K562 (cell line): ENCODE measurements around the gene ARPC1A. TPM values are rescaled to one million over a fixed set of nuclear protein-coding genes. Genes with fewer than 3 reads are reported as not detected.
A peak's percentile ranks its signal among the peaks of the same experiment; 100 is the strongest.

ENCODE experiments used
- BRF2 ChIP-seq: IDR thresholded peaks from 3 replicates; pipeline ENCODE4 v1.6.1; 2011; ENCODE audit warnings: borderline replicate concordance, mild to moderate bottlenecking; ENCODE audit not compliant: insufficient read length, insufficient read depth
- CHCHD3 ChIP-seq: fragments of 250-450 bp; sonication (Bioruptor Pico); IDR thresholded peaks from 2 replicates; pipeline ENCODE4 v2.1.2; 2022; ENCODE audit warnings: mild to moderate bottlenecking
- CREM ChIP-seq: IDR thresholded peaks from 2 replicates; pipeline ENCODE4 v1.6.1; 2014; ENCODE audit warnings: antibody characterized with exemption, low read depth
- DIDO1 ChIP-seq: fragments of 450-650 bp; IDR thresholded peaks from 2 replicates; pipeline ENCODE4 v1.6.1; 2016; ENCODE audit warnings: low read depth, missing biosample characterization, missing genetic modification characterization
- E2F3 ChIP-seq: fragments of 250-450 bp; sonication (Bioruptor Pico); IDR thresholded peaks from 2 replicates; pipeline ENCODE4 v1.4.0; 2020; ENCODE audit warnings: mild to moderate bottlenecking
- FOXP4 ChIP-seq: sonication (generic); formaldehyde crosslinking; IDR thresholded peaks from 2 replicates; pipeline ENCODE4 v1.8.0; 2022; ENCODE audit warnings: mild to moderate bottlenecking, missing genetic modification reagents, borderline replicate concordance
- HLTF ChIP-seq: fragments of 450-650 bp; IDR thresholded peaks from 2 replicates; pipeline ENCODE4 v1.6.1; 2016
- L3MBTL2 ChIP-seq: fragments of 450-650 bp; IDR thresholded peaks from 2 replicates; pipeline ENCODE4 v1.6.1; 2016; ENCODE audit warnings: mild to moderate bottlenecking, moderate library complexity
- LCOR ChIP-seq: sonication (generic); formaldehyde crosslinking; IDR thresholded peaks from 2 replicates; pipeline ENCODE4 v1.8.0; 2022; ENCODE audit warnings: mild to moderate bottlenecking, missing genetic modification reagents
- MEF2A ChIP-seq: IDR thresholded peaks from 2 replicates; pipeline ENCODE4 v1.6.1; 2011; ENCODE audit warnings: low read depth, mild to moderate bottlenecking, low read length, moderate library complexity; ENCODE audit not compliant: control insufficient read depth
- NRF1 ChIP-seq, 2 experiments: fragments of 450-650 bp; IDR thresholded peaks in 1 of 2; conservative IDR thresholded peaks in 1 of 2; 2 replicates each; pipeline ENCODE4 v1.6.1; 2014; ENCODE audit warnings: mild to moderate bottlenecking in 2 of 2
- SAFB2 ChIP-seq: fragments of 200-400 bp; formaldehyde crosslinking; IDR thresholded peaks from 2 replicates; pipeline ENCODE4 v1.6.1; 2018; ENCODE audit warnings: borderline replicate concordance, low read length, low read depth, moderate library complexity; ENCODE audit not compliant: severe bottlenecking
- SMAD4 ChIP-seq: fragments of 250-450 bp; sonication (Bioruptor Pico); conservative IDR thresholded peaks from 2 replicates; pipeline ENCODE4 v1.8.0; 2021; ENCODE audit warnings: inconsistent platforms, mild to moderate bottlenecking, moderate library complexity
- STAT5B ChIP-seq: fragments of 250-450 bp; sonication (Bioruptor Pico); IDR thresholded peaks from 2 replicates; pipeline ENCODE4 v1.8.0; 2021; ENCODE audit warnings: mild to moderate bottlenecking, inconsistent platforms
- TEAD2 ChIP-seq: fragments of 450-650 bp; IDR thresholded peaks from 2 replicates; pipeline ENCODE4 v1.6.1; 2016; ENCODE audit warnings: missing genetic modification characterization, control low read depth, missing compliant biosample characterization
- THRAP3 ChIP-seq: fragments of 450-650 bp; IDR thresholded peaks from 2 replicates; pipeline ENCODE4 v1.6.1; 2016; ENCODE audit warnings: mild to moderate bottlenecking, inconsistent platforms, borderline replicate concordance
- THRB ChIP-seq: fragments of 450-650 bp; formaldehyde crosslinking; conservative IDR thresholded peaks from 2 replicates; pipeline ENCODE4 v1.4.0; 2022; ENCODE audit warnings: mild to moderate bottlenecking, missing genetic modification characterization
- TRIM25 ChIP-seq: fragments of 450-650 bp; IDR thresholded peaks from 2 replicates; pipeline ENCODE4 v1.7.0; 2016; ENCODE audit warnings: borderline replicate concordance
- UBTF ChIP-seq, 2 experiments: IDR thresholded peaks; 2 replicates each; pipeline ENCODE4 v1.6.1; 2012; ENCODE audit warnings: improper control_type of control experiment in 2 of 2, low read depth in 2 of 2, low read length in 2 of 2, borderline replicate concordance in 1 of 2
- ZNF146 ChIP-seq: IDR thresholded peaks from one replicate; pipeline ENCODE4 v1.6.1; 2018; ENCODE audit warnings: missing compliant biosample characterization; ENCODE audit not compliant: unreplicated experiment
- ZSCAN32 ChIP-seq: fragments of 450-650 bp; formaldehyde crosslinking; IDR thresholded peaks from 2 replicates; pipeline ENCODE4 v1.4.0; 2020; ENCODE audit warnings: mild to moderate bottlenecking, moderate library complexity
- polyA plus RNA-seq, 8 experiments: library from polyadenylated mRNA; depleted of rRNA in 4 of 8; stranded (reverse) in 5 of 8; unstranded in 3 of 8; fragments of >200 nt; fragmentation: Nextera tagmentation in 2 of 8; fragmentation: Illumina TruSeq in 1 of 8; extraction: Ambion mirVana in 2 of 8; extraction: Trizol in 1 of 8; gene quantifications; 2 replicates each; pipeline versions ENCODE4 v1.2.1 to v1.2.3, GENCODE V29; 2011 to 2014; ENCODE audit warnings: inconsistent platforms in 1 of 8, missing spikeins in 1 of 8
- total RNA-seq, 7 experiments: library from RNA; depleted of rRNA in 6 of 7; stranded (reverse); fragments of >200 nt in 6 of 7; fragmentation: Illumina TruSeq in 2 of 7; extraction: Trizol in 2 of 7; gene quantifications; 2 replicates each; pipeline versions ENCODE4 v1.2.1 to v1.2.3, GENCODE V29; 2011 to 2021; ENCODE audit warnings: low replicate concordance in 1 of 7

The ARPC1A gene
- total and polyA plus RNA-seq, 9 of the 15 experiments (the other 6 are each of a cell fraction or from before 2014, with no cell fraction given), result 39.5 to 151 (median 86.1) TPM

- TF ChIP-seq MEF2A (no peak), TEAD2 (tag) (no peak), UBTF (IDR thresholded peaks at IDR 0.05; ENCODE audit: borderline replicate concordance in 1 of 2, low read depth in 2 of 2, low read length in 2 of 2) (no peak), DIDO1 (no peak), THRAP3 (no peak), NRF1 (conservative IDR thresholded peaks at IDR 0.05 in 1 of 2, IDR thresholded peaks at IDR 0.05 in 1 of 2) (no peak), TRIM25 (peak; percentile 92; the same call in 1 of the 2 replicates), FOXP4 (CRISPR knock-in tag) (no peak), E2F3 (CRISPR knock-in tag) (no peak), ZNF146 (CRISPR knock-in tag) (no peak), ZSCAN32 (CRISPR knock-in tag) (no peak), BRF2 (no peak), CREM (no peak; the same call in 1 of the 2 replicates), LCOR (CRISPR knock-in tag) (no peak), L3MBTL2 (no peak), THRB (CRISPR knock-in tag) (peak; percentile 48; the same call in 1 of the 2 replicates), HLTF (peak; percentile 74; the same call in 1 of the 2 replicates), STAT5B (no peak), CHCHD3 (CRISPR knock-in tag) (no peak), SMAD4 (CRISPR knock-in tag) (no peak), SAFB2 (no peak)
These were observed 83.5 kb downstream of the ARPC1A start (continued) for GRCh38 chr7:99409192-99409572.
